ENCODE results near the gene MAPKAPK2.

GRCh38 chr1:206655471-206655882 lies 29.2 kb upstream of the MAPKAPK2 start:
- TF ChIP-seq CTCF (optimal IDR thresholded peaks at IDR 0.05 in 1 of 3, IDR thresholded peaks at IDR 0.05 in 1 of 3, conservative IDR thresholded peaks at IDR 0.05 in 1 of 3; ENCODE audit: extremely low read depth in 1 of 3, insufficient read depth in 2 of 3, low read length in 3 of 3) (no peak), EZH2 (IDR thresholded peaks at IDR 0.05; ENCODE audit: low read length) (no peak)
